HCT116 (cell line): Measurements from ENCODE around the gene LIN28A. TPM values are rescaled to one million over a fixed set of nuclear protein-coding genes. Genes with fewer than 3 reads are reported as not detected.

Experiments
- ATAC-seq: fragments of 200-7000 bp; cut with Tn5 transposase; 2 replicates; pipeline ENCODE4 v1.9.1; 2020; ENCODE audit warnings: mild to moderate bottlenecking, moderate library complexity
- BruUV-seq: library from RNA; stranded (reverse); fragments of 400-500 nt; replicated peaks from 2 replicates; lab custom pipeline; 2021; lab: Mats Ljungman, UMichigan
- CTCF ChIA-PET: fragments of 300-600 bp; sonication (Branson Sonifier 250); formaldehyde crosslinking; loops from one replicate; lab custom pipeline; 2021; ENCODE audit warnings: antibody characterized with exemption; lab: Charles Lee
- POLR2A ChIA-PET: fragments of 300-600, 350-600 bp; sonication (Branson Sonifier 250); formaldehyde crosslinking; loops from one replicate; lab custom pipeline; 2021; ENCODE audit warnings: antibody characterized with exemption; lab: Charles Lee
- RAD21 ChIA-PET, 2 experiments: fragments of 300-600 bp; sonication (Branson Sonifier 250); formaldehyde crosslinking; loops; one replicate each; lab custom pipeline; 2023; ENCODE audit warnings: low total read pairs in 2 of 2; ENCODE audit not compliant: uncharacterized antibody in 2 of 2, unreplicated experiment in 2 of 2, low non-redundant PET in 1 of 2; lab: Charles Lee
- DNase-seq: peaks from one replicate; pipeline ENCODE4 v3.0.0-alpha.2; 2010; ENCODE audit warnings: low read depth, low spot score
- H2AFZ ChIP-seq: fragments of 200-600 bp; shearing (Covaris generic), sonication (generic); 2 replicates; pipeline ENCODE4 v1.6.1; 2017; ENCODE audit warnings: low read depth, mixed run types, mixed read lengths, antibody characterized with exemption, low read length; ENCODE audit not compliant: poor library complexity, severe bottlenecking
- H3K27ac ChIP-seq: 2 replicates; pipeline ENCODE4 v1.5.1; 2012; ENCODE audit warnings: low read depth, low read length
- H3K27me3 ChIP-seq: fragments of 200-600 bp; sonication (generic); 2 replicates; pipeline ENCODE4 v1.6.1; 2016; ENCODE audit warnings: mixed run types, low read length, mixed read lengths; ENCODE audit not compliant: insufficient read depth
- H3K36me3 ChIP-seq, 2 experiments: fragments of 200-500 bp in 1 of 2; fragments of 200-600 bp in 1 of 2; sonication (Bioruptor generic) in 1 of 2; sonication (generic) in 1 of 2; 2 replicates each; pipeline versions ENCODE4 v1.5.1 to v1.6.1; 2014 to 2016; ENCODE audit warnings: low read length in 2 of 2, inconsistent platforms in 1 of 2, mixed read lengths in 1 of 2, mixed run types in 1 of 2; ENCODE audit not compliant: insufficient read depth in 2 of 2, control insufficient read depth in 1 of 2
- H3K4me1 ChIP-seq, 2 experiments: fragments of 200-600 bp in 1 of 2; sonication (generic) in 1 of 2; 2 replicates each; pipeline versions ENCODE4 v1.5.1 to v1.6.1; 2012 to 2017; ENCODE audit warnings: low read length in 2 of 2, inconsistent platforms in 1 of 2, mild to moderate bottlenecking in 1 of 2, mixed read lengths in 1 of 2, mixed run types in 1 of 2, moderate library complexity in 1 of 2; ENCODE audit not compliant: insufficient read depth in 2 of 2, control insufficient read depth in 1 of 2
- H3K4me2 ChIP-seq: fragments of 200-600 bp; sonication (generic); 2 replicates; pipeline ENCODE4 v1.6.1; 2017; ENCODE audit warnings: mixed run types, low read length, mixed read lengths
- H3K4me3 ChIP-seq, 2 experiments: fragments of 200-600 bp in 1 of 2; sonication (generic) in 1 of 2; replicated peaks in 1 of 2; 2 replicates each; pipeline ENCODE4 v1.5.1; 2011 to 2016; ENCODE audit warnings: low read length in 2 of 2, control low read depth in 1 of 2, low read depth in 1 of 2, mild to moderate bottlenecking in 1 of 2, mixed read lengths in 1 of 2, mixed run types in 1 of 2
- H3K79me2 ChIP-seq: fragments of 200-600 bp; sonication (generic); 2 replicates; pipeline ENCODE4 v1.6.1; 2017; ENCODE audit warnings: mild to moderate bottlenecking, mixed run types, low read length, moderate library complexity, mixed read lengths; ENCODE audit not compliant: insufficient read depth
- H3K9ac ChIP-seq: fragments of 200-600 bp; sonication (generic); 2 replicates; pipeline ENCODE4 v1.6.1; 2016; ENCODE audit warnings: low read length, mixed read lengths
- H3K9me2 ChIP-seq: fragments of 200-600 bp; sonication (generic), shearing (Covaris generic); 2 replicates; pipeline ENCODE4 v1.6.1; 2017; ENCODE audit warnings: mixed run types, mild to moderate bottlenecking, moderate library complexity; ENCODE audit not compliant: insufficient read depth
- H3K9me3 ChIP-seq, 2 experiments: fragments of 200-500 bp in 1 of 2; fragments of 200-600 bp in 1 of 2; sonication (Bioruptor generic) in 1 of 2; sonication (generic) in 1 of 2; 2 replicates each; pipeline ENCODE4 v1.6.1; 2014 to 2017; ENCODE audit warnings: low read length in 2 of 2, mixed read lengths in 2 of 2, inconsistent platforms in 1 of 2, low read depth in 1 of 2, mild to moderate bottlenecking in 1 of 2, mixed run types in 1 of 2, moderate library complexity in 1 of 2; ENCODE audit not compliant: control insufficient read depth in 1 of 2, insufficient read depth in 1 of 2
- H4K20me1 ChIP-seq: fragments of 200-600 bp; sonication (generic), shearing (Covaris generic); 2 replicates; pipeline ENCODE4 v1.6.1; 2017; ENCODE audit warnings: mixed run types, mild to moderate bottlenecking, moderate library complexity; ENCODE audit not compliant: insufficient read depth
- CBX3 ChIP-seq: IDR thresholded peaks from 2 replicates; pipeline ENCODE4 v1.6.1; 2012; ENCODE audit warnings: low read depth
- CEBPB ChIP-seq: IDR thresholded peaks from 2 replicates; pipeline ENCODE4 v1.6.1; 2012; ENCODE audit warnings: low read depth
- EGR1 ChIP-seq: IDR thresholded peaks from 2 replicates; pipeline ENCODE4 v1.6.1; 2012; ENCODE audit warnings: low read depth
- ELF1 ChIP-seq: IDR thresholded peaks from 2 replicates; pipeline ENCODE4 v1.6.1; 2012; ENCODE audit warnings: low read depth, borderline replicate concordance
- EZH2phosphoT487 ChIP-seq: fragments of 200-600 bp; IDR thresholded peaks from 2 replicates; pipeline ENCODE4 v1.6.1; 2018; ENCODE audit warnings: antibody characterized with exemption, borderline replicate concordance
- JUND ChIP-seq: IDR thresholded peaks from 2 replicates; pipeline ENCODE4 v1.6.1; 2012
- POLR2A ChIP-seq: IDR thresholded peaks from 2 replicates; pipeline ENCODE4 v1.7.0; 2011; ENCODE audit warnings: borderline replicate concordance; ENCODE audit not compliant: insufficient read depth, insufficient read length; ENCODE audit errors: extremely low read depth
- POLR2AphosphoS5 ChIP-seq: IDR thresholded peaks from 2 replicates; pipeline ENCODE4 v1.6.1; 2011; ENCODE audit warnings: mild to moderate bottlenecking, low read depth, low read length, moderate library complexity
- RAD21 ChIP-seq: IDR thresholded peaks from 2 replicates; pipeline ENCODE4 v1.6.1; 2012; ENCODE audit warnings: low read depth, mild to moderate bottlenecking
- SIN3A ChIP-seq: IDR thresholded peaks from 2 replicates; pipeline ENCODE4 v1.6.1; 2012; ENCODE audit warnings: low read depth
- SP1 ChIP-seq: IDR thresholded peaks from 2 replicates; pipeline ENCODE4 v1.6.1; 2012; ENCODE audit warnings: low read depth
- SRF ChIP-seq: IDR thresholded peaks from 2 replicates; pipeline ENCODE4 v1.6.1; 2012; ENCODE audit warnings: low read depth
- TCF7L2 ChIP-seq: IDR thresholded peaks from 2 replicates; pipeline ENCODE4 v1.7.0; 2011; ENCODE audit warnings: borderline replicate concordance, inconsistent platforms; ENCODE audit not compliant: insufficient read depth, insufficient read length; ENCODE audit errors: extremely low read depth
- YY1 ChIP-seq: IDR thresholded peaks from 2 replicates; pipeline ENCODE4 v1.6.1; 2011; ENCODE audit warnings: low read length, low read depth, moderate library complexity, mild to moderate bottlenecking; ENCODE audit not compliant: insufficient replicate concordance; ENCODE audit errors: extremely low read depth
- ZFX ChIP-seq: fragments of 450-650 bp; IDR thresholded peaks from 2 replicates; pipeline ENCODE4 v1.6.1; 2017
- ZNF274 ChIP-seq: fragments of 200-500 bp; sonication (Bioruptor generic); IDR thresholded peaks from 2 replicates; pipeline ENCODE4 v1.6.1; 2014; ENCODE audit warnings: mild to moderate bottlenecking, low read depth, low read length, inconsistent platforms
- intact Hi-C: fragments of 100-400 bp; cut with micrococcal nuclease; formaldehyde crosslinking; loops from 2 replicates; pipeline ENCODE4 v1.10.0; 2022
- total RNA-seq: library from RNA; stranded (reverse); gene quantifications from one replicate; pipeline ENCODE4 v1.2.1, GENCODE V29; 2021; ENCODE audit not compliant: unreplicated experiment
- TF ChIP-seq, protein P1 (sequence below): IDR thresholded peaks from 2 replicates; pipeline ENCODE4 v1.6.1; 2012
- TF ChIP-seq, protein P2 (sequence below): IDR thresholded peaks from 2 replicates; pipeline ENCODE4 v1.6.1; 2011; ENCODE audit warnings: mild to moderate bottlenecking, low read length, moderate library complexity; ENCODE audit not compliant: insufficient replicate concordance; ENCODE audit errors: extremely low read depth
- TF ChIP-seq, protein P3 (sequence below), 3 experiments: fragments of 200-600 bp in 1 of 3; sonication (generic) in 1 of 3; IDR thresholded peaks in 2 of 3; conservative IDR thresholded peaks in 1 of 3; 2 replicates each; pipeline ENCODE4 v1.5.1; 2012 to 2017; ENCODE audit warnings: low read depth in 2 of 3, low read length in 2 of 3, antibody characterized with exemption in 1 of 3, borderline replicate concordance in 1 of 3, control low read depth in 1 of 3, mild to moderate bottlenecking in 1 of 3, mixed read lengths in 1 of 3, mixed run types in 1 of 3, moderate library complexity in 1 of 3; ENCODE audit not compliant: insufficient read depth in 1 of 3
- TF ChIP-seq, protein P4 (sequence below): IDR thresholded peaks from 2 replicates; pipeline ENCODE4 v1.6.1; 2012; ENCODE audit warnings: low read depth

Gene LIN28A
- total RNA-seq, 1 experiment from 2014 or later: 1.4 TPM

GRCh38 chr1:26388791-26389445 lies 21.7 kb upstream of the LIN28A start:
- TF ChIP-seq EZH2phosphoT487 (no peak), CBX3 (no peak), EGR1 (no peak), ELF1 (no peak), SRF (no peak), RAD21 (no peak), ZNF274 (no peak), JUND (no peak), SIN3A (no peak), ZFX (no peak), SP1 (no peak), TCF7L2 (no peak), YY1 (no peak), POLR2AphosphoS5 (no peak), POLR2A (no peak), CEBPB (no peak)
- TF ChIP-seq, protein P1, sequence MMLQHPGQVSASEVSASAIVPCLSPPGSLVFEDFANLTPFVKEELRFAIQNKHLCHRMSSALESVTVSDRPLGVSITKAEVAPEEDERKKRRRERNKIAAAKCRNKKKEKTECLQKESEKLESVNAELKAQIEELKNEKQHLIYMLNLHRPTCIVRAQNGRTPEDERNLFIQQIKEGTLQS: no peak
- TF ChIP-seq, protein P2, sequence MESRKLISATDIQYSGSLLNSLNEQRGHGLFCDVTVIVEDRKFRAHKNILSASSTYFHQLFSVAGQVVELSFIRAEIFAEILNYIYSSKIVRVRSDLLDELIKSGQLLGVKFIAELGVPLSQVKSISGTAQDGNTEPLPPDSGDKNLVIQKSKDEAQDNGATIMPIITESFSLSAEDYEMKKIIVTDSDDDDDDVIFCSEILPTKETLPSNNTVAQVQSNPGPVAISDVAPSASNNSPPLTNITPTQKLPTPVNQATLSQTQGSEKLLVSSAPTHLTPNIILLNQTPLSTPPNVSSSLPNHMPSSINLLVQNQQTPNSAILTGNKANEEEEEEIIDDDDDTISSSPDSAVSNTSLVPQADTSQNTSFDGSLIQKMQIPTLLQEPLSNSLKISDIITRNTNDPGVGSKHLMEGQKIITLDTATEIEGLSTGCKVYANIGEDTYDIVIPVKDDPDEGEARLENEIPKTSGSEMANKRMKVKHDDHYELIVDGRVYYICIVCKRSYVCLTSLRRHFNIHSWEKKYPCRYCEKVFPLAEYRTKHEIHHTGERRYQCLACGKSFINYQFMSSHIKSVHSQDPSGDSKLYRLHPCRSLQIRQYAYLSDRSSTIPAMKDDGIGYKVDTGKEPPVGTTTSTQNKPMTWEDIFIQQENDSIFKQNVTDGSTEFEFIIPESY: no peak
- TF ChIP-seq, protein P3, sequence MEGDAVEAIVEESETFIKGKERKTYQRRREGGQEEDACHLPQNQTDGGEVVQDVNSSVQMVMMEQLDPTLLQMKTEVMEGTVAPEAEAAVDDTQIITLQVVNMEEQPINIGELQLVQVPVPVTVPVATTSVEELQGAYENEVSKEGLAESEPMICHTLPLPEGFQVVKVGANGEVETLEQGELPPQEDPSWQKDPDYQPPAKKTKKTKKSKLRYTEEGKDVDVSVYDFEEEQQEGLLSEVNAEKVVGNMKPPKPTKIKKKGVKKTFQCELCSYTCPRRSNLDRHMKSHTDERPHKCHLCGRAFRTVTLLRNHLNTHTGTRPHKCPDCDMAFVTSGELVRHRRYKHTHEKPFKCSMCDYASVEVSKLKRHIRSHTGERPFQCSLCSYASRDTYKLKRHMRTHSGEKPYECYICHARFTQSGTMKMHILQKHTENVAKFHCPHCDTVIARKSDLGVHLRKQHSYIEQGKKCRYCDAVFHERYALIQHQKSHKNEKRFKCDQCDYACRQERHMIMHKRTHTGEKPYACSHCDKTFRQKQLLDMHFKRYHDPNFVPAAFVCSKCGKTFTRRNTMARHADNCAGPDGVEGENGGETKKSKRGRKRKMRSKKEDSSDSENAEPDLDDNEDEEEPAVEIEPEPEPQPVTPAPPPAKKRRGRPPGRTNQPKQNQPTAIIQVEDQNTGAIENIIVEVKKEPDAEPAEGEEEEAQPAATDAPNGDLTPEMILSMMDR (IDR thresholded peaks at IDR 0.05 in 2 of 3, conservative IDR thresholded peaks at IDR 0.05 in 1 of 3; ENCODE audit: borderline replicate concordance in 1 of 3, insufficient read depth in 1 of 3, low read depth in 2 of 3, low read length in 2 of 3): no peak
- TF ChIP-seq, protein P4, sequence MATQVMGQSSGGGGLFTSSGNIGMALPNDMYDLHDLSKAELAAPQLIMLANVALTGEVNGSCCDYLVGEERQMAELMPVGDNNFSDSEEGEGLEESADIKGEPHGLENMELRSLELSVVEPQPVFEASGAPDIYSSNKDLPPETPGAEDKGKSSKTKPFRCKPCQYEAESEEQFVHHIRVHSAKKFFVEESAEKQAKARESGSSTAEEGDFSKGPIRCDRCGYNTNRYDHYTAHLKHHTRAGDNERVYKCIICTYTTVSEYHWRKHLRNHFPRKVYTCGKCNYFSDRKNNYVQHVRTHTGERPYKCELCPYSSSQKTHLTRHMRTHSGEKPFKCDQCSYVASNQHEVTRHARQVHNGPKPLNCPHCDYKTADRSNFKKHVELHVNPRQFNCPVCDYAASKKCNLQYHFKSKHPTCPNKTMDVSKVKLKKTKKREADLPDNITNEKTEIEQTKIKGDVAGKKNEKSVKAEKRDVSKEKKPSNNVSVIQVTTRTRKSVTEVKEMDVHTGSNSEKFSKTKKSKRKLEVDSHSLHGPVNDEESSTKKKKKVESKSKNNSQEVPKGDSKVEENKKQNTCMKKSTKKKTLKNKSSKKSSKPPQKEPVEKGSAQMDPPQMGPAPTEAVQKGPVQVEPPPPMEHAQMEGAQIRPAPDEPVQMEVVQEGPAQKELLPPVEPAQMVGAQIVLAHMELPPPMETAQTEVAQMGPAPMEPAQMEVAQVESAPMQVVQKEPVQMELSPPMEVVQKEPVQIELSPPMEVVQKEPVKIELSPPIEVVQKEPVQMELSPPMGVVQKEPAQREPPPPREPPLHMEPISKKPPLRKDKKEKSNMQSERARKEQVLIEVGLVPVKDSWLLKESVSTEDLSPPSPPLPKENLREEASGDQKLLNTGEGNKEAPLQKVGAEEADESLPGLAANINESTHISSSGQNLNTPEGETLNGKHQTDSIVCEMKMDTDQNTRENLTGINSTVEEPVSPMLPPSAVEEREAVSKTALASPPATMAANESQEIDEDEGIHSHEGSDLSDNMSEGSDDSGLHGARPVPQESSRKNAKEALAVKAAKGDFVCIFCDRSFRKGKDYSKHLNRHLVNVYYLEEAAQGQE: no peak
- no peak overlapping the region for H3K27ac ChIP-seq
- H3K4me3 ChIP-seq: no peak overlapping the region
- H3K36me3 ChIP-seq: no peaks in the 10 kb centered on the region
- peaks cover 19 to 31% of the 10 kb centered on the region in 2 experiments for H3K4me1 ChIP-seq
- no peaks in the 10 kb centered on the region for H3K79me2 ChIP-seq
- no peak overlapping the region for H2AFZ ChIP-seq
- intact Hi-C loops: no loop called here
- no peak overlapping the region for H3K4me2 ChIP-seq
- ChIA-PET RAD21 (no interaction called here), POLR2A (no interaction called here), CTCF (interaction anchor here (1.0 to 1.3 kb wide), 2 partner anchors 28 to 104 kb away, joined by 3 read pairs; no protein-coding TSS in a partner anchor)
- DNase-seq (no peak), ATAC-seq (no peak)
- no peaks in the 10 kb centered on the region for H4K20me1 ChIP-seq
- H3K9ac ChIP-seq: no peak overlapping the region
- H3K9me3 ChIP-seq: no peaks in the 10 kb centered on the region
- BruUV-seq: no TSS peak
- H3K9me2 ChIP-seq: no peaks in the 10 kb centered on the region
- peaks cover 14% of the 10 kb centered on the region; the same call in 1 of the 2 replicates for H3K27me3 ChIP-seq
